ENCODE results near the gene AGBL4. TPM values are rescaled to one million over a fixed set of nuclear protein-coding genes. Genes with fewer than 3 reads are reported as not detected.

Gene AGBL4
- total and polyA plus RNA-seq, 2 of the 13 experiments (the other 11 are each of a cell fraction or from before 2014, with no cell fraction given): not detected

DNA sequence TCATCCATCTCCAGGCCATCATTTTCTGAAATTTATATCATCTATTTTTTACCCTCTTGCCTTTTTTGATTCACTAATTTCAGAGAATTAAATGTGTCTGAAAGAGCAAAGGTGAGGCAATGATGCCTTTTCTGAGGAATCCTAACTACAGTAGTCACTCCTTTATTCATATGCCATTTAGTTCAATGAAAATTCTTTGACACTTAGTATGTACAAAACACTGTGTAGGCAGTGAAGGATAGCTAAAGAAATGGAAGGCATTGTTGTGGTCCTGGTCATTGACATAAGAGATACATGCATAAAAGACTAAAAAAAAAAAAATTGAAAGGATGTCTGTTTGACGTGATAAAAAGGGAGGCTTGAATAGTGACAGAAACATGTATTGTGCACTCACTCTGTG lies 1075.2 kb downstream of the AGBL4 start (continued):
- TF ChIP-seq RBM39 (IDR thresholded peaks at IDR 0.05; ENCODE audit: low read depth, low read length, poor library complexity, severe bottlenecking) (no peak), ESRRA (CRISPR knock-in tag; IDR thresholded peaks at IDR 0.05; ENCODE audit: low read depth) (no peak), MED1 (CRISPR knock-in tag; IDR thresholded peaks at IDR 0.05) (no peak), ZNF768 (CRISPR knock-in tag; IDR thresholded peaks at IDR 0.05) (no peak), ZFAT (CRISPR knock-in tag; conservative IDR thresholded peaks at IDR 0.05) (no peak), ZNF724P (CRISPR knock-in tag; IDR thresholded peaks at IDR 0.05; ENCODE audit: borderline replicate concordance) (no peak)

DNA sequence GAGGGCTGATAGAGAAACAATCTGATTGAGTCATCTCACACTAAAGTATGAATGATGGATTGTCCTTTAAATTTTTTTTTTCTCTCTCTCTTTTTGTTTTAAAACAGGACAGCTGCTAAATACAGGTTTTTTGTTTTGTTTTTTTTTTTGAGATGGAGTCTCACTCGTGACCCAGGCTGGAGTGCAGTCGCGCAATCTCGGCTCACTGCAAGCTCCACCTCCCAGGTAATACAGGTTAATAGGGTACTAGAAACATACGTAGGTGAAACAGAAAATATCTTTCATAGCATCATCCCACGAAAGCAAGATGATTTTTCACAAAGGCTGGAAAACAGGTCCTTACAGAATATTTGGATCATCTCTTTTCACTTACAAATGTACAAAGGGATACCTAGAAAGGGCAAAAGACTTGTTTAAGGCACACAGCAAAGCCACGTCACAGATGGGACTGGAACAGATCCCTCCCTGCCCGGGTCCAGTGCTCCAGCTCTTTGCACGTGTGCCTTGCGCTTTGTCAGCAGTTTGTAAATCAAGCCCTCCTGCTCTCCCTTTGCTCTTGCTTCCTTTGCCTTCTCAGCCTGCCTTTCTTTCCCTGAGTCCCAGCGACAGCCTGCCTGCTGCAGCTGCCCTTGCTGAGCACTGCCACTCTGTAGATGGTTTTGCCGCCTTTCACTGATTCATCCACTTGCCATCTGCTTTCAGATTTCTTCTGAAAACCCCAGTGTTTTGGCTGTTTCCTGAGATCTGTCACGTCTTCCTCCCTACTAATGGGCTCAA lies 1075.8 kb downstream of the AGBL4 start:
- DNase-seq (ENCODE audit: low spot score): no peak
- no peak overlapping the region for H3K4me2 ChIP-seq (ENCODE audit: low read depth, low read length)
- in situ Hi-C loops (cut with HindIII; ENCODE audit: extremely low pct_ligation_motif_present, low pct_unique_long_range_greater_than_20kb) (no loop called here), intact Hi-C loops (cut with micrococcal nuclease; ENCODE audit: unreplicated experiment) (no loop called here)
- H4K20me1 ChIP-seq (ENCODE audit: insufficient read depth, low read length): no peaks in the 10 kb centered on the region
- no peaks in the 10 kb centered on the region for H3K27me3 ChIP-seq (ENCODE audit: control insufficient read depth in 1 of 2, insufficient read depth in 2 of 2, low read length in 2 of 2)
- no TSS peak for BruUV-seq (replicated peaks)
- no peak overlapping the region for H3K9ac ChIP-seq (ENCODE audit: insufficient read depth, low read depth, low read length)
- no peak overlapping the region for H2AFZ ChIP-seq (ENCODE audit: low read length)
- H3K4me1 ChIP-seq (ENCODE audit: insufficient read depth, low read length): no peaks in the 10 kb centered on the region
- no peak overlapping the region for H3K27ac ChIP-seq (ENCODE audit: extremely low read length, insufficient read depth, low read length)
- ATAC-seq: no peak
- no peaks in the 10 kb centered on the region for H3K79me2 ChIP-seq (ENCODE audit: insufficient read depth, low read length)
- ChIA-PET CTCF (ENCODE audit: low intra/inter-chr PET ratio, low total read pairs) (no interaction called here), POLR2A (no interaction called here)
- H3K4me3 ChIP-seq (replicated peaks in 1 of 3; ENCODE audit: insufficient read depth in 1 of 3, low read depth in 2 of 3, low read length in 3 of 3): no peak overlapping the region
- TF ChIP-seq MAFK (conservative IDR thresholded peaks at IDR 0.05 in 1 of 2, IDR thresholded peaks at IDR 0.05 in 1 of 2; ENCODE audit: low read length in 2 of 2) (peak in 1 of 2 experiments; percentile 67; a peak in 3 of 4 replicates), ERF (CRISPR knock-in tag; IDR thresholded peaks at IDR 0.05) (no peak), NFKBIZ (CRISPR knock-in tag; IDR thresholded peaks at IDR 0.05) (no peak), HOXA3 (CRISPR knock-in tag; IDR thresholded peaks at IDR 0.05) (no peak), HNRNPL (IDR thresholded peaks at IDR 0.05; ENCODE audit: low read depth, low read length) (no peak), SMAD9 (CRISPR knock-in tag; IDR thresholded peaks at IDR 0.05) (no peak), ZNF24 (IDR thresholded peaks at IDR 0.05) (no peak), MAFF (IDR thresholded peaks at IDR 0.05; ENCODE audit: low read depth, low read length) (0 out of 2 replicates have a peak, but pooled peaks have one; percentile 13)
- TF ChIP-seq, protein P1, sequence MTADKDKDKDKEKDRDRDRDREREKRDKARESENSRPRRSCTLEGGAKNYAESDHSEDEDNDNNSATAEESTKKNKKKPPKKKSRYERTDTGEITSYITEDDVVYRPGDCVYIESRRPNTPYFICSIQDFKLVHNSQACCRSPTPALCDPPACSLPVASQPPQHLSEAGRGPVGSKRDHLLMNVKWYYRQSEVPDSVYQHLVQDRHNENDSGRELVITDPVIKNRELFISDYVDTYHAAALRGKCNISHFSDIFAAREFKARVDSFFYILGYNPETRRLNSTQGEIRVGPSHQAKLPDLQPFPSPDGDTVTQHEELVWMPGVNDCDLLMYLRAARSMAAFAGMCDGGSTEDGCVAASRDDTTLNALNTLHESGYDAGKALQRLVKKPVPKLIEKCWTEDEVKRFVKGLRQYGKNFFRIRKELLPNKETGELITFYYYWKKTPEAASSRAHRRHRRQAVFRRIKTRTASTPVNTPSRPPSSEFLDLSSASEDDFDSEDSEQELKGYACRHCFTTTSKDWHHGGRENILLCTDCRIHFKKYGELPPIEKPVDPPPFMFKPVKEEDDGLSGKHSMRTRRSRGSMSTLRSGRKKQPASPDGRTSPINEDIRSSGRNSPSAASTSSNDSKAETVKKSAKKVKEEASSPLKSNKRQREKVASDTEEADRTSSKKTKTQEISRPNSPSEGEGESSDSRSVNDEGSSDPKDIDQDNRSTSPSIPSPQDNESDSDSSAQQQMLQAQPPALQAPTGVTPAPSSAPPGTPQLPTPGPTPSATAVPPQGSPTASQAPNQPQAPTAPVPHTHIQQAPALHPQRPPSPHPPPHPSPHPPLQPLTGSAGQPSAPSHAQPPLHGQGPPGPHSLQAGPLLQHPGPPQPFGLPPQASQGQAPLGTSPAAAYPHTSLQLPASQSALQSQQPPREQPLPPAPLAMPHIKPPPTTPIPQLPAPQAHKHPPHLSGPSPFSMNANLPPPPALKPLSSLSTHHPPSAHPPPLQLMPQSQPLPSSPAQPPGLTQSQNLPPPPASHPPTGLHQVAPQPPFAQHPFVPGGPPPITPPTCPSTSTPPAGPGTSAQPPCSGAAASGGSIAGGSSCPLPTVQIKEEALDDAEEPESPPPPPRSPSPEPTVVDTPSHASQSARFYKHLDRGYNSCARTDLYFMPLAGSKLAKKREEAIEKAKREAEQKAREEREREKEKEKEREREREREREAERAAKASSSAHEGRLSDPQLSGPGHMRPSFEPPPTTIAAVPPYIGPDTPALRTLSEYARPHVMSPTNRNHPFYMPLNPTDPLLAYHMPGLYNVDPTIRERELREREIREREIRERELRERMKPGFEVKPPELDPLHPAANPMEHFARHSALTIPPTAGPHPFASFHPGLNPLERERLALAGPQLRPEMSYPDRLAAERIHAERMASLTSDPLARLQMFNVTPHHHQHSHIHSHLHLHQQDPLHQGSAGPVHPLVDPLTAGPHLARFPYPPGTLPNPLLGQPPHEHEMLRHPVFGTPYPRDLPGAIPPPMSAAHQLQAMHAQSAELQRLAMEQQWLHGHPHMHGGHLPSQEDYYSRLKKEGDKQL (CRISPR knock-in tag; IDR thresholded peaks at IDR 0.05; ENCODE audit: low read depth): no peak
- TF ChIP-seq, protein P2, sequence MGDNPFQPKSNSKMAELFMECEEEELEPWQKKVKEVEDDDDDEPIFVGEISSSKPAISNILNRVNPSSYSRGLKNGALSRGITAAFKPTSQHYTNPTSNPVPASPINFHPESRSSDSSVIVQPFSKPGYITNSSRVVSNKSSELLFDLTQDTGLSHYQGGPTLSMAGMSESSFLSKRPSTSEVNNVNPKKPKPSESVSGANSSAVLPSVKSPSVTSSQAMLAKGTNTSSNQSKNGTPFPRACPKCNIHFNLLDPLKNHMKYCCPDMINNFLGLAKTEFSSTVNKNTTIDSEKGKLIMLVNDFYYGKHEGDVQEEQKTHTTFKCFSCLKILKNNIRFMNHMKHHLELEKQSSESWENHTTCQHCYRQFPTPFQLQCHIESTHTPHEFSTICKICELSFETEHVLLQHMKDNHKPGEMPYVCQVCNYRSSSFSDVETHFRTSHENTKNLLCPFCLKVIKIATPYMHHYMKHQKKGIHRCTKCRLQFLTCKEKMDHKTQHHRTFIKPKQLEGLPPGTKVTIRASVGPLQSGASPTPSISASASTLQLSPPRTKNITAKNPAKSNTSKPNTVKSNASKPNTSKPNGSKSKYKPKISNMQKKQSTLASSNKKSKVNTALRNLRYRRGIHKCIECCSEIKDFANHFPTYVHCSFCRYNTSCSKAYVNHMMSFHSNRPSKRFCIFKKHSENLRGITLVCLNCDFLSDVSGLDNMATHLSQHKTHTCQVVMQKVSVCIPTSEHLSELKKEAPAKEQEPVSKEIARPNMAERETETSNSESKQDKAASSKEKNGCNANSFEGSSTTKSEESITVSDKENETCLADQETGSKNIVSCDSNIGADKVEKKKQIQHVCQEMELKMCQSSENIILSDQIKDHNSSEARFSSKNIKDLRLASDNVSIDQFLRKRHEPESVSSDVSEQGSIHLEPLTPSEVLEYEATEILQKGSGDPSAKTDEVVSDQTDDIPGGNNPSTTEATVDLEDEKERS (CRISPR knock-in tag; IDR thresholded peaks at IDR 0.05): no peak
- no peaks in the 10 kb centered on the region for H3K36me3 ChIP-seq (replicated peaks in 1 of 2; ENCODE audit: control insufficient read depth in 1 of 2, insufficient read depth in 2 of 2, low read length in 2 of 2)
- WGBS (ENCODE audit: low lambda C conversion rate): 45% methylated on average over 12 of the region's 13 CpGs
- no peak for FAIRE-seq
- H3K9me3 ChIP-seq (ENCODE audit: low read length): peaks cover 69% of the 10 kb centered on the region; the same call in 1 of the 2 replicates
